ENCODE data around the gene NIPA2.

The NIPA2 gene

GRCh38 chr15:22904736-22905135 lies 66.3 kb downstream of the NIPA2 start:
- no peak for DNase-seq

- no peak for DNase-seq
Observed at GRCh38 chr15:22907161-22907950, 68.9 kb downstream of the NIPA2 start.

- peak; percentile 53 for DNase-seq
Observed at GRCh38 chr15:22908830-22909229, 70.4 kb downstream of the NIPA2 start.

- DNase-seq = no peak
Observed at GRCh38 chr15:22911306-22911705, 72.8 kb downstream of the NIPA2 start.

GRCh38 chr15:22912256-22912655 lies 73.8 kb downstream of the NIPA2 start:
- no peak for DNase-seq

GRCh38 chr15:22913646-22914380 lies 75.3 kb downstream of the NIPA2 start:
- DNase-seq = no peak

- DNase-seq = no peak
Observed at GRCh38 chr15:22915866-22916515, 77.5 kb downstream of the NIPA2 start.

- no peak for DNase-seq
Observed at GRCh38 chr15:22916606-22917350, 78.3 kb downstream of the NIPA2 start.

GRCh38 chr15:22917556-22917955 lies 79.1 kb downstream of the NIPA2 start:
- no peak for DNase-seq

Data from hematopoietic multipotent progenitor cell treated with erythropoietin and hydrocortisone succinate and interleukin-3 and kit ligand, for 4 days (in vitro differentiated cells).